ENCODE data around the gene KIAA1958. TPM values are rescaled to one million over a fixed set of nuclear protein-coding genes. Genes with fewer than 3 reads are reported as not detected.
"Not testable (repeated sequence)": the region's sequence is repeated elsewhere in the genome, so short reads cannot be mapped to it uniquely, and the experiment has no call there.

Gene KIAA1958
- polyA plus RNA-seq, 3 donors = 13.0 to 13.6 (median 13.1) TPM

DNA sequence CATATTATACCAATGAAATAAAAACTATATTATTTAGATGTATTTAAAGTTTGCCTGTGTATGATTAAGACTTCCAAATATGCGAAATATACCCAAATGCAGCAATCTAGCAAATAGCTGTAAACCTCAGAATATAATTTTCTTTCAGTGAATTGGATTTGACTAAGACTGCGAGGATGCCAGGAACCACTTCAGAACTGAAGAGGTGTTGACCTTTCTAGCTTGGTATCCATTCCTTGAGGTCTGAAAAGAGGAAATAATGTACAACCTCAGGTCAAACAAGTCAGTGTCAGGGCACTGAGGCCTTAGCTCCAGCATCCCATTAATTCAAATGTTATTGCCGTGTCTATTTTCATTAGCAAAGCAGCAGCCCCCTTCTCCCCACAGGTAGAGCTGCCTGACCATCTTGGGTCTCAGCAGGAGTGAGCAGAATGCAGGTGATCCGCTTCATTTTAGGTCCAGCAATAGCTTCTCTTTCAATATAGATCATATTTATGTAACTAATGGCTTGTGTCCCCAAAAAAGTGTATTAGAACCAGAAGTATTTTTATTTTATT, 100.0 kb downstream of the KIAA1958 start:
- DNase-seq (ENCODE audit: low read depth in 3 of 3, low spot score in 2 of 3) = no peak

DNA sequence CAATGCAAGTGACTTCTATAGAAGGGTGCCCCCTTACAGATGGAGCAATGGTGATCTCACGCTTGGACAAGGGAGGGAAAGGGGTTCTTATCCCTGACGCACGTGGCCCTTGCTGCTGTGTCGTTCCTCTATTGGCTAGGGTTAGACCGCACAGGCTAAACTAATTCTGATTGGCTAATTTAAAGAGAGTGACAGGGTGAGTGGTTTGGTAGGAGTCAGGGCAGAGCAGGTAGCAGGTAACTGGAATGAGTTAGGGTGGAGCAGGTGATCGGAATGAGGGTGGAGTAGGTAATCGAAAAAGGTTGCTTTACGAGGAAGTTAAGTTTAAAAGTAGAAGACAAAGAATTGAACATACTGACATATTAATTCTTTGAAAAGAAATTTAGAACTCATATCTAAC, 105.2 kb downstream of the KIAA1958 start:
- not testable (repeated sequence) for DNase-seq (ENCODE audit: low read depth in 3 of 3, low spot score in 2 of 3)

DNA sequence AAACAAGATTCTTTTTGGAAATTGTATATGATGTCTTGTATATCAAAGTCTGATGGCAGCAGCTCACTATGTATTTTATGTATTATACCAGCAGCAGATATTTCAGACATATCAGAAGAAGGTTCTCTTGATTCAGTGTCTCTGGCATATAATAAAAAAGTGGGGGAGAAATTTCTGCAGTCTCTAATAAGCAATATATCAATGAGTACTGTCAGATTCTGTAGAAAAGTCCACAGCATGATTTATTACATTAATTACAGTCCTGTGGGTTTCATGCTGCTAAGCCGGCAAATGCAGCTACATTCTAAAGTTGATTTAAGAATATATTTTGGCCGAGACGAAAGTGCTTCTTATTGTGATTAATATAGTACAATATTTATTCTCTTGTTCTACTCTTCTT, 113.1 kb downstream of the KIAA1958 start:
- no peak for DNase-seq (ENCODE audit: low read depth in 3 of 3, low spot score in 2 of 3)

DNA sequence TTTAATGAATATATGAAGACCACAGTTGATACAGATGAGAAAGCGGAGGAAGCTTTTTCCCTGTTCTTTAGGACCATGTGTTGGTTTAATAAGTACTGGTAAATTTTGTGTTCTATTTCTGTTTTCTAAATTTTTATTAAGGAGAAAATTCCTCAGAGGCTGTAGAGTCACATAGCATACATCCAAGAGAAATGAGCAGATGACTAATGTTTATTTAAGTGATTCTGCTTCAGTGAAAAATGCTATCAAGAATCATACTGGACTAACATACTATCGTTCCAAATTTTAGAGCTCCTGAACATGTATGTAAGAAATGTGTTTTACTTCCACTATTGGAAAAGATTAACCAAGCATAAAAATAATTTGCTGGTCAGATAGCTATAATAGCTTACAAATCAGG, 115.0 kb downstream of the KIAA1958 start:
- no peak for DNase-seq (ENCODE audit: low read depth in 3 of 3, low spot score in 2 of 3)

DNA sequence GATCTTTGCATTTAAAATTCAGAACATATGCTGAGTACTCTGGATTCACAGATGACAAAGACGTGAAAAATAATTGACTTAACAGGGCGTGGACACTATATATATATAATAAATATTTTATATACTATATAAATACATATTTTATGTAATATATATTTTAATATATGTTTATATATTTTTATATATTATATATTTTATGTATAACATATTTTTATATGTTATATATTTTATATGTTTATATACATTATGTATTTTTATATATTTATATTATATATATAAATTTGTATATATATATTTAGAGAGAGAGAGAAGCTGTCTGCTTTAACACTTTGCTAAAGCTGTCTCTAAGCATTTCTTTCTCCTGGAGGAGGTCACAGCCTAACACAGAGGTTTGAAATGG, 118.2 kb downstream of the KIAA1958 start:
- DNase-seq (ENCODE audit: low read depth in 3 of 3, low spot score in 2 of 3) = no peak

DNA sequence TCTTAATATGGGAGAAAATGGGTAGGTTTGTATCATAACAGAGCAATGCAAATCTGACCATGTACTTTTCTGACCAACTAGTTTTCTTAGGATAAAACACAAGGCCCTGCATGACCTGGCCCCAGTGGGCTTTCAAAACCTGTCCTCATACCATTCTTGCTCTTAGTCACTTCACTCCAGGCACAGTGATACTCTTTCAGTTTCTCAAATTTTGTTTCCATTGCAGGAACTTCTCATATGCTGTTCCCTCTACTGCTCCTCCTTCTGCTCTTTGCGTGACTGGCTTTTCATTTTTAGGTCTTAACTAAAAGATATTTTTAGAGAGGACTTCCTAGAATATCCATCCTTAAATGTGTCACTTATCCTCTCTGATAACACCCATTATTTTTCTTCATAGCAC, 118.9 kb downstream of the KIAA1958 start:
- no peak for DNase-seq (ENCODE audit: low read depth in 3 of 3, low spot score in 2 of 3)

DNA sequence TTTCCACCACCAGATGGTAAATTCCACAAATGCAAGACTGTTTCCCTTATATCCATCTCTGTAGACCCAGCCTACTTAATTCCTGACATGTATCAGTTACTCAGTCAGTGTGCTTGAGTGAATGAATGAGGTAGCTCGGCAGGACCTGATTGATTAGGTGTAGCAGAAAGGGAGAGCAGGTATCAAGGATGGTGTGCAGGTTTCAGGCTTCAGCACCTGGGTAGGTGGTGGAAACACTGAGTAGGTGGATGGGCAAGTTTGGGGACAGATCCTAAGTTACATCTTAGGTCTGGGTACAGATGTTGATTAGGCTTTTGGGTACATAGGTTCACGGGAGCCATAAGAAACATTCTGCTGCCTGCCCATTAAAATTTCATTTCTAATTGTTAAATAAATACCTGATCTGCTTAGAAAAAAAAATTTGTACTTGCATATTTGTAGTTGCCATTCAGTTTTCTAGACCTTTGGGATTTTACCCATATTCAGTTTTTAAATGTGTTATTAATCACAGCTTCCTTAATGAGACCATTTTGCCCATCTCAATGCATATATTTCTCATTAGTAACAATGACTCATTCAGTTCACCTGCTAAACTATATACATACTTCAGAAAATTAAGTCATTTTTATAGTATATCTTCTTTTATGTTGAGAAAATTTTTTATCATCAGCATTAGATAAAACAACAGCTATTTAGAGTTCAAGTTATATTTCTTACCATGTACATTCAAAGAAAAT, 119.5 kb downstream of the KIAA1958 start:
- no peak for DNase-seq (ENCODE audit: low read depth in 3 of 3, low spot score in 2 of 3)

DNA sequence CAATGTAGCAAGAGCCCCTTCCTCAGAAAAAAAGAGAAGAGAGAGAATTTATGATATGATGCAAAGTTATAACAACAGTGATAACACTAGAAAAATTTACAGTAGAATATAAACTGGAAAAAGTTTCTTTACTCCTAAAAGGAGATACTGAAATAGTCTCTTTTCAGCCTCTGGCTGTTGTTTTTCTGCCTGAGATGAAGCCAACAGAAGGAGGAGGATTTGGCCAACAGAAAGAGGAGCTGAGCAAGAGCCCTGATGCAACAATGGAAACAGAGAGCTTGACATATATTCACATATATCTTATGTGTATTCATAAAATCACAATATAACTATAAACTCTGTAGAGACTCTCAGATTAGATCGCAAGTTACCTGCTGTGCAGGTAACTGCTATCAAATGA, 122.2 kb downstream of the KIAA1958 start:
- DNase-seq (ENCODE audit: low read depth in 3 of 3, low spot score in 2 of 3) = no peak

DNA sequence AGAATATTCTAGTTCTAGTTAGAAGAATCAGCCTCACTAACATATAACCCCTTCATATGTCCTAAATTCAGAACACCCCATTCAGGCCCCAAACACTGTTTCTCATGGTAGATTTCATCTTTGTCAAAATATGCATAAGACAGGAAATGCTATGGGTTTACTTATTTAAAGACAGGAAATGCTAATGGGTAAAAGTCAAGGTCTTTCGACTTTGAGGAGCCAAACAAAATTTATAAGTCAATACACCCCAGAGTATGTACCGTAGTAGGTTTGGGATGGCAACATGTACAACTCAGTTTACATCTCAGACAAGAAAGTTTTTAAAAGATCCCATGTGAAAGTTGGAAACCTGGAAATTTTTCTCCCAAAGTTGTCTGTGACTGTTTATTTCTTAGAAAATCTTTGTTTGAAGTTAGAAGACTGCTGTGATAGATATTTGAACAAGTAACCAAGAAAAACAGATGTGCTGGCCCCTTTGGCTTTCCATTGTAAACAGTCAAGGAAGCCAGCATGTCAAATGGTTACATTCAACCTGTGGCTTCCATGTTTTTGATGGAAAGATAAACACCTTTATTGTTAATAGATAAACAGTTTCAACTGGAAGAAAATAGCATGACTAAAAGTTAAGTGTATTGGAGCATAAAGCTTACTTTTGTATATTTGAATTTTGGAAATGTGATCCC, 129.1 kb downstream of the KIAA1958 start:
- no peak for DNase-seq (ENCODE audit: low read depth in 3 of 3, low spot score in 2 of 3)

DNA sequence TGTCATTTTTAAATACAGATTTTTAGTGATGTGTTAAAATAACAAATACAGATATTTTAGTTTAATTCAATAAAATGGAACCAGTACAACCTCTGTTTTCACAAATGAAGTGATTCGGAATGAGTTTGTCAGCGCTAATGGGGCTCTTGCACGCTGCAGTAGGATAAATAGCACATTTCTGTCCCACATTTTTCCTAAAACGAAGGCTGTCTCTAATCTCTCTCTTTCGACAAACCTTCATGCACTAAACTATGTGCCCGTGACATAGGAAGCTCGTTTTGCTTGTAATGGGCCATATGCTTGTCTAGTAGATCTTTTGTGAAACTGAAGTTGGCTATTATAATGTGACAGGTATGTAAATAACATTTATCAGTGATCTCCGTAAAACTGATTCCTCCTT, 130.7 kb downstream of the KIAA1958 start:
- no peak for DNase-seq (ENCODE audit: low read depth in 3 of 3, low spot score in 2 of 3)

DNA sequence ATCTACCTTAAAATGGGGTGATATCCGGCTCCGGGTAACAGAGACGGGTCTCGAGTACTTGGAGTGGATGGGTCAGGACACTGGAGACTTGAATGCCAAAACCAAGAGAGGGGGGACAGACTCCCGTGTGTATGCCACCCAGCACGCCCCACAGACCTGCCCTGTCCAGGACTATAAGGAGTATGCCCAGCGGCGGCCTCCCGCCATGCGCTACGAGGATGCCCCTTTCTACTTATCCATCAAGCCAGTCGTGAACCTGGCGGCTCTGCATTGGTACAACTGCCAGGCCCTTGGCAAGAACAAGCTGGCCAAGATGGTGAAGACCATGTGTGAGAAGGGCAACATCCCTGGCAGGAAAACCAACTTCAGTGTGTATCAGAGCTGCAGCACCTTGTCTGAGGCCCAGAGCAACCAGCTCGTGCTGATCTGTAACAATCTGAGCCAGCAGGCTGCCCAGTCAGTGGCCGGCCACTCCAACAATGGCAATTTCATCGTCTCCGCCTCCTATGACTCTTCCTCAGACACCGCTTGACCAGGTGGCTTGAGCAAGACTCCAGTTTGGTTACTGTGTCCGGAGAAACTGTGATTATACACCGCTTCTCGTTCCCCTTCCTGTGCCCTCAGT, 131.9 kb downstream of the KIAA1958 start:
- DNase-seq (ENCODE audit: low read depth in 3 of 3, low spot score in 2 of 3) = no peak

DNA sequence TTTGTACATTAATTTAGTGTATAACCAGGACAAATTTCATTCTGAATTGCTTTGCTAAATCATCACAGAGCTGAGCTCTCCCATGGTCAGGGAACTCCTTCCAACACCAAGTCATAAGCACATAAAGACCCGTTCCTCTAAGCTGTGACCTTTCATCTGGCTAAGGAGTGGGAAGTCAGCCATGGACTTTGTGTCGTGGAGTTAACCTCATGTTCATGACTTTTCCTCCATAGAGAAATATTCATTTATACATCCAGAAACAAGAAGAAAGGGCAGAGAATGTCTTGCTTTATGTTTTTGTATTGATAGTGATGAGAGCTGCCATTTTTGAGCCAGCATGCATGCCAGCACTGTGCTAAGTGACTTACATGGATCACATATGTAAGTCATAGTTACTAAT, 133.8 kb downstream of the KIAA1958 start:
- peak in 1 of 3 donors; percentile 3 for DNase-seq (ENCODE audit: low read depth in 3 of 3, low spot score in 2 of 3)

DNA sequence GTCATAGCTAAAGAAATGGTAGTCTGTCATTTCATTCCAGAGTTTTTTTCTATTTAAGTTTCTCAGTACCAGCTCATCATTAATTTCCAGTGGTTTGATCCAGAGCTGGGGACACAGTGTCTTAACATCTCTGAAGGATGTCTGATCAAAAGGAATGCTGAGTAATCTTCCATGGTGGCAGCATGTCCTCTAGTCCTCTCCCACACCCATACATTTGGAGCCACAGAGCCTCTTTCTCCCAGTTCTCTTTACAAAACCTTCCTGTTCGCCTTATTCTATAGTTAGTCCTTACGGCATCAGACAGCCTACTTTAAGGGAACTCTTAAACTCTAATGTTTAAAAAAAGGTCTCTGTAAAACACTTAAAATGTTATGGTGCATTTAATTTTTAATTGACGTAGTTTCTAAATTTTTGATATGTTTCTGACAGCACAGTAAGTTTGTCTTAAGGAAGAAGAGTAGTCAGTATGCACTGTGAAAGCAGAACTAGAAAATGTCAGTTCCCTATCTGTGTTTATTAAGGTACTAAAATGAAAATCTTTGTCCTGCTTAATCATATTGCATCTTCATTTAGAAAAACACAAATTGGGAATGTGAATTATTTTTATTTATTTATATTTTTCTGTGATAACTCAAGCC, 134.5 kb downstream of the KIAA1958 start:
- no peak for DNase-seq (ENCODE audit: low read depth in 3 of 3, low spot score in 2 of 3)

DNA sequence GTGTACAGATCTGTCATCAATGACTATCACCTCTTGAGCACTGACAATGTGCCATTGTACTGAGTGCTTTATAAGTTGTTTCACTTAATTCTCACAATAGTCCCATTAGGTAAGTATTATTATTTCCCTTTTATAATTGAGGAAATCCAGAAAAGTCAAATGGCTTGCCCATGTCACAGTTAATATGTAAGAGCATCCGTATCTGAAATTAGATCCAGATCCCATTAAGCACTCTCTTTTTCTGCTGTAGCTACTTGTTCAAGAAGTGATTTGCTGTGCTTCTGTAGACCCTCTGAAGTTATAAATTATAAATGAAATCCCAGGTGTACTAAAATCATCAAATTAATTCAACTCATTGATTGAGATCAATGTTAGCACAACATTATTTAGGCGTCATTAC, 136.6 kb downstream of the KIAA1958 start:
- DNase-seq (ENCODE audit: low read depth in 3 of 3, low spot score in 2 of 3) = no peak

DNA sequence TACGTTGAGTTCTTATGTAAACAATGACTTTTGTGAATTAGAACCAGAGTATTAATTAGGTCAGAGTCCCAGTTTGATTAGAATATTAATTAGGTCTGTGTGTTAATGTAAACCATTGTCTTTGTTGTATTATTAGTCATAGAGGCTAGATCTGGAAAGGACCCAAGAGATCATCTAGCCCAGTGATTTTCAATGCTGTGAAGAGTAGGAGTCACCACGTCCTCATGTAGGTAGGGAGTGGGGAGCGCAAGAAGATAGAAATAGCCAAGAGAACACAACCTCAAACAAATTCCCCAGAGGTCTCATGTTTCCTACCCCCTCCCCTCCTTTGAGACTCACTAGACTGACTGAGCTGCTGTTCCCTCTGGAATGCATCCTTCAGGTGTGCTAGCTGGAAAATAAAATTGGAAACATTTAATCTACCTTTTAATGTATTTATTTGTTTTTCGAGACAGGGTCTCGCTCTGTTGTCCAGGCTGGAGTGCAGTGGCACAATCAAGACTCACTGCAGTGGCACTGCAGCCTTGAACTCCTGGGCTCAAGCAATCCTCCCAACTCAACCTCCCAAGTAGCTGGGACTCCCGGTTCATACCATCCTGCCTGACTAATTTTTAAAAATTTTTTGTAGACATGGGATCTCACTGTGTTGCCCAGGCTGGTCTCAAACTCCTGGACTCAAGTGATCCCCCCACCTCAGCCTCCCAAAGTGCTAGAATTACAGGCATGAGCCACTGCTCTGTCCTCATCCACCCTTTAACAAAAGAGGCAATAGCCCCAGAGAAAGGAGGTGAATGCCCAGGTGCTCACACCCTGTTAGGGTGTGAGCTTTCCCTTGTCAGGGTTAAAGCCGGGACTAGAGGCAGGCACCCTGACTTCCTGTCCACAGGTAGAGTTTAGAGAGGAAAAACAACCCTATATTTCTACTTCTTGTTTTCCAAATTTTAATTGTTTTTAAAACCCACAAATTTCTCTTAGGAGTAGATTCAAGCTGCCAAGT, 138.4 kb downstream of the KIAA1958 start:
- DNase-seq (ENCODE audit: low read depth in 3 of 3, low spot score in 2 of 3) = no peak

DNA sequence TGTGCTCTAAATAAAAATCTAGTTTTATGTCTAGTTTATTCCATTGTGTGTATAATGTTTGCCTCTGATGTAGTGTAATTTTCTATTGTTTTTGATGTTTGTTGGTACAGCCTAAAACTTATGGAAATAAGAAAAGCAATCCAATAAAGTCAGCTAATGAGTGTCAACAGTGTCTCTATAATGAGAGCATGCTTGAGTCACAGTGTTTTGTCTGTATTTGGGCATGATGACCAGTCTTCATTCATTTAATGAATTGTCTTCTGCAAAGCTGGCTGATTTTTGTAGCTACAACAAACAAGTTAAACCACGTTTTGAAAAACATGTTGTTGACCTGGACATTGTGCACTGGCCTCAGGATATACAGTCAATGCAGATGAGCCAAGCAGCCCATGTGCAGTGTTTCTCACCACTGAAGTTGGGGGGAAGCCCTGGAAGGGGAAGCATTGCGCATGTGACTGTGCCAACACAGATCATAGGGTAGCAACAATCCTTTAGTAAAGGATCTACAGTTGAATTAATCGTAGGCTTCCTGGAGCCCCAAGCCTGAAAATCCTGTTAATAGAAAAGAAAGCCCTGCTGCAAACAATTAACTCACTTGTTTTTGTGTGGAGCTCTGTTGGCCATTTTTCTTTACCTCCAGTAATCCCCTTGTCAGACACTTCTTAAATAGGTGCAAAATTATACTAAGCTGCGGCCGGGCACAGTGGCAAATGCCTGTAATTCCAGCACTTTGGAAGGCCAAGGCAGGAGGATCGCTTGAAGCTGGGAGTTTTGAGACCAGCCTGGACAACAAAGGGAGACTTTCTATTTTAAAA, 143.3 kb downstream of the KIAA1958 start:
- no peak for DNase-seq (ENCODE audit: low read depth in 3 of 3, low spot score in 2 of 3)

DNA sequence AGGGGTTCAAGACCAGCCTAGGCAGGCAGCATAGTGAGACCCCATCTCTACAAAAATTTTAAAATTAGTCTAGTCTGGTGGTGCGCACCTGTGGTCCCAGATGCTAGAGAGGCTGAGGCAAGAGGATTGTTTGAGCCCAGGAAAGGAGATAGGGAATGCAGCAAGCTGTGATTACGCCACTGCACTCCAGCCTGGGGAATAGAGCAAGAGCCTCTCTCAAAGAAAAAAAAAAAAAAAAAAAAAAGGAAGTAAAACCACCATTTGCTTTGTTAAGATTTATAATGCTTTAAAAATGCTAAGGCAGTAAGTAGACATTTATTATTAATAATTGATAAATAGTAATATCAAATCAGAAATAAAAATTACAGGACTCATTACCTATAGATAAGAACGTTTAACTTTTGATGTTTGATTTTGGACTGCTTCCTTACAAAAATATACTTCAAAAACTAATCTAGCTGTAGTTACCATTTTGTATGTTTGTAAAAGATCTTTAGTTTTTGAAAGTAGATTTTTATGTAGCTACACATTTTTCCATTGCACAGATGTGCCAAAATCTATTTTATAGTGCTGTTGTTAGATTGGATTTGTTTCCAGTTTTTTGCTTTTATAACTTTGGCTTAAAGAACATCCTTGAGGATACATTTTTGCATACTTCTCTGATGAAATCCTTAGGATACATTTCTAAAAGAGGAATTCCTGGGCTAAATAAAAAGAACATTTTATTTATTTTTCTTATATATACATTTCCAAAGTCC, 144.9 kb downstream of the KIAA1958 start:
- no peak for DNase-seq (ENCODE audit: low read depth in 3 of 3, low spot score in 2 of 3)

DNA sequence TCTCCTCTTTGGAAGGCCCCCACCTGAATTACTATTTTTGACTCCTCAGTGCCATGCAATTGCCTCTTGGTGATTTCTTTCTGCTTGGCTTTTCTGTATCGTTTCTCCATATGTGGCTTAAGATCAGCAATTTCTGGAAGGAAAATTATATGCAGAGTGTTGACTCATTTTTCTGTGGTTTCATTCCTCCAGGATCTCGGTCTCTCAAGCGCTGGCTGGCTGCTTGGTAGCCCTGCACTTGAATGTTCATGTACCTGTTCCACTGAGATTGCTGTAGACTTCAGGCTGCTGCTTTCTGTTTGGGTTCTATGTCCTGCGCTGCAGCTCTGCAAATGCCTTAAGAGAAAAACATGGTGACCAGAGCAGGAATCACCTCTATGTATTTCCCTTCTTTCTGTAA, 153.7 kb downstream of the KIAA1958 start:
- no peak for DNase-seq (ENCODE audit: low read depth in 3 of 3, low spot score in 2 of 3)
